Stimulated activated naive CD8-positive, alpha-beta T cell treated with anti-CD3 and anti-CD28 coated beads, Interleukin-15, amount 100 ng/mL, for 72 hours (primary cell): Measurements from ENCODE around the gene TBC1D22A.
"Not testable (repeated sequence)": the region's sequence is repeated elsewhere in the genome, so short reads cannot be mapped to it uniquely, and the experiment has no call there.

Experiments
- ATAC-seq: fragments of 150-1000 bp; cut with Tn5 transposase; 2 replicates; pipeline ENCODE4 v1.10.0; 2021; ENCODE audit warnings: mild to moderate bottlenecking, moderate library complexity
- DNase-seq, 2 donors: peaks; one replicate each; pipeline ENCODE4 v3.0.0; 2021 to 2022
- H3K27ac Mint-ChIP-seq, 2 donors: one replicate each; pipeline ENCODE4 v1.8.0; 2022; ENCODE audit warnings: mild to moderate bottlenecking in 2 of 2, mixed read lengths in 2 of 2, moderate library complexity in 2 of 2
- H3K27me3 Mint-ChIP-seq: one replicate; pipeline ENCODE4 v1.8.0; 2022; ENCODE audit warnings: mixed read lengths
- H3K4me1 Mint-ChIP-seq: one replicate; pipeline ENCODE4 v1.8.0; 2022; ENCODE audit warnings: mild to moderate bottlenecking, mixed read lengths
- H3K4me3 Mint-ChIP-seq, 2 donors: one replicate each; pipeline ENCODE4 v1.8.0; 2022; ENCODE audit warnings: mild to moderate bottlenecking in 2 of 2, mixed read lengths in 2 of 2, moderate library complexity in 1 of 2
- H3K9me3 Mint-ChIP-seq, 2 donors: one replicate each; pipeline ENCODE4 v1.8.0; 2022; ENCODE audit warnings: mixed read lengths in 2 of 2

Gene TBC1D22A

DNA sequence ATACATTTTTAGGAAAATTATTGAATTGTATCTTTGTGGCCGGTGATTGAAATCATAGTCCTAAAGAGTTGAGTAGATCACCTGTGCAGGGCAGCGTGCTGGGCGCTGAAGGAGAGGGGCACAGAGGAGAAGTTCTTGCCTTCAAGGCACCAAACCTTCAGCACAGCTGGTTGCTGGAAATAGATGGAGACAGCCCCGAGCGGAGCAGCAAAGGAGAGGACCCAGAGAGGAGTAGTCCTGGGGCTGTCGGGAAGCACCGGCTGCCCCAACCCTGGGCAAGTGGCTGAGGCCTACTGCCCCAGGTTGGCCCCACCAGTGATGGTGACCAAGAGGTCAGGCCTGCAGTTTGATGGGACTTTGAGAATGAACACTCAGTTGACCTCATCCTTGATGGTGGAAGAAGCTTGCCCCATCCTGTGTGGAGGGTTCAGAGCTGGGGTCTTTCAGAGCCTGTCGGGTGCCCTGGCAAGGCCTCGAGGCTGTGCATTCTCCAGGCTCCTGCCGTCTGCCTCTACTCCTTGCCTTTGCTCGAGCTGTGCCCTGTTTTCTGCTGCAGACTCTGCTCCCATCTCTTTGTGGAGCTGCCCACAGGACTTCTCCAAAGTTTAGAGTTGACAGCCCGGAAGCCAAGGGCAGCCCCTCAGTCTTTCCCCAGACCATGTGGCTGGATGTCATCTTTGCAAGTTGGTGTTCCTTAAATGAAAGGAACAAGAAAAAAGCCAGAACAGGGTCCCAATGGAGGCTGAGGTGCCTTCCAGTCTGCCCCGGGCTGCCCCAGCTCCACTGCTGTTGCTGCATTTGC lies 285.1 kb downstream of the TBC1D22A start:
- Mint-ChIP-seq H3K27me3 (no peaks in the 10 kb centered on the region), H3K4me3 (no peak overlapping the region), H3K4me1 (peaks cover 63% of the 10 kb centered on the region), H3K27ac (peak overlapping the region; percentile 80 to 91), H3K9me3 (no peaks in the 10 kb centered on the region)
- DNase-seq (no peak), ATAC-seq (no peak)

DNA sequence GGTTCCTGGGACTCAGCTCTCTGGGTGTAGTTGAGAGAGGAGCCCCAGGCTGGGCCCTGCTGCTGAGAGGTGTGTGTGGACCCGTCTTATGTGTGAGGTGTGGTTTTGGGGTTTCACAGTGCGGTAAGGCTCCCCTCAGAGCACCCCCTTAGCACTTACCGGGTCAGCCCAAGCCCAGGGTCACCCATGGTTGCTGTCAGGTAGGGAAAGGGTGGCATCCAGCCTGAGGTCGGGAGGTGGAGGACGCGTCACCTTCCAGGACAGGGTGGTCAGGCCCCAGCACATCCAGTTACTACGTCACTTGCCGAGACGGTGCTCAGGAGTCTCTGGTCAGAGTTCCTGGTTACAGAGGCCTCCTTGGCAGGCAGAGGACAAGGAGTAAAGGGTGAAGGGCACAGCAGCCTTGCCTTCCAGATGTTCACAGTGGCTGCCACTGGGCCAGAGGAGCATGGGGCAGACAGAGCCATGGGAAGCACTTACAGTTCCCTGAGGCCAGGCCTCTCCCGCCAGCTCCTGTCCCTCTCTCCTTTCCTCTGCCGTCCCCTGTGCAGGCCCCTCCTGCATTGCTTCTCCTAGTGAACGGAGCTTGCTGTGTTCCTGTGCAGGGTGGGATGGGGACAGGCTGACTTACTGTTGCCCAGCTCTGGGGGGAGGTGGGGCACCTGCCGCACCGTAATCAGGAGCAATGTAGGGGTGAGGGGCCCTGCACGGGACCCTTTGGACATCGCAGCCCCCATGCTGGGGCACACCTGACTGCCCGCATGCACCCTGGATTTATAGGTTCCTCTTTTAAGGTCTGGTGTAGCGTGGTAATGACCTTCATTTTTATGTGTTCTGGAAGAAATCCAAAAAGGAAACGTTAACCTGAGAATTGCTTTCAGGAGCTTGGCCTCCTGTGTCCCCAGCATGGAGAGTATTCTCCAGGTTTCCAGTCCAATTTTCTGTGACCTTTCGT lies 285.9 kb downstream of the TBC1D22A start:
- DNase-seq (no peak), ATAC-seq (peak; percentile 18)
- H3K27ac Mint-ChIP-seq = peak overlapping the region; percentile 61 to 91
- H3K4me1 Mint-ChIP-seq = peaks cover 63% of the 10 kb centered on the region
- no peaks in the 10 kb centered on the region for H3K27me3 Mint-ChIP-seq
- H3K9me3 Mint-ChIP-seq = no peaks in the 10 kb centered on the region
- no peak overlapping the region for H3K4me3 Mint-ChIP-seq

DNA sequence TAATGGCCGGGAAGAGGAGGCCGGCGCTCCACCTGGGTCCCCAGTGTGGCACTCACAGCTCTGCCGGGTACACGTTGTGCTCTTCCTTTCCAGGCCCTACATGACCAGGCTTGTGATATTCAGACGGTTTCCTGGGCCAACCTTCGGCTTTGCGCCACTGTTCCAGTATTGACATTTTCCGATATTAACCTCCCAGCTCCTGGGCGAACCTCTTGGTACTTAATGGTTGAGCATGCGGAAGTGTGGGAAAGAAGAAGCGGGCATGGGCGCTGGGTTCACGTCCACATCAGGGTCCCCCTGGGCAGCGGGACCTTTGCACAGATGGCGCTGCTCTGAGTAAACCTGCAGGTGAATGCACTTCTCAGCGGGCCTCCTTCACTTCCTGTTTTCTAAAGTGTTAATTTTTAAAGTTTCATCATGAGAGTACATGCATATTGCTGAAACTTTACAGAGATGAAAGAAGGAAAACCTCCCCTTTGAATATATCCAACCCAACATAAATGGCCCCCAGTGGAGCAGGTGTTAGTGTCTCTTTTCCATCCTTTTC lies 286.7 kb downstream of the TBC1D22A start:
- H3K9me3 Mint-ChIP-seq = no peaks in the 10 kb centered on the region
- H3K4me1 Mint-ChIP-seq = peaks cover 57% of the 10 kb centered on the region
- DNase-seq (no peak), ATAC-seq (no peak)
- peak overlapping the region in 1 of 2 donors; percentile 37 for H3K27ac Mint-ChIP-seq
- H3K27me3 Mint-ChIP-seq = no peaks in the 10 kb centered on the region
- no peak overlapping the region for H3K4me3 Mint-ChIP-seq

GRCh38 chr22:47049736-47050400 lies 287.4 kb downstream of the TBC1D22A start:
- ATAC-seq, DNase-seq, H3K27me3 Mint-ChIP-seq, H3K4me3 Mint-ChIP-seq, H3K9me3 Mint-ChIP-seq: not testable (repeated sequence)
- H3K27ac Mint-ChIP-seq = peak overlapping the region; percentile 37 to 42
- peaks cover 50% of the 10 kb centered on the region for H3K4me1 Mint-ChIP-seq

- Mint-ChIP-seq H3K4me1 (peaks cover 50% of the 10 kb centered on the region), H3K27ac (peak overlapping the region in 1 of 2 donors; percentile 50), H3K27me3 (no peaks in the 10 kb centered on the region), H3K9me3 (no peaks in the 10 kb centered on the region), H3K4me3 (no peak overlapping the region)
- DNase-seq (no peak), ATAC-seq (no peak)
These were observed 288.1 kb downstream of the TBC1D22A start for GRCh38 chr22:47050401-47051051.

DNA sequence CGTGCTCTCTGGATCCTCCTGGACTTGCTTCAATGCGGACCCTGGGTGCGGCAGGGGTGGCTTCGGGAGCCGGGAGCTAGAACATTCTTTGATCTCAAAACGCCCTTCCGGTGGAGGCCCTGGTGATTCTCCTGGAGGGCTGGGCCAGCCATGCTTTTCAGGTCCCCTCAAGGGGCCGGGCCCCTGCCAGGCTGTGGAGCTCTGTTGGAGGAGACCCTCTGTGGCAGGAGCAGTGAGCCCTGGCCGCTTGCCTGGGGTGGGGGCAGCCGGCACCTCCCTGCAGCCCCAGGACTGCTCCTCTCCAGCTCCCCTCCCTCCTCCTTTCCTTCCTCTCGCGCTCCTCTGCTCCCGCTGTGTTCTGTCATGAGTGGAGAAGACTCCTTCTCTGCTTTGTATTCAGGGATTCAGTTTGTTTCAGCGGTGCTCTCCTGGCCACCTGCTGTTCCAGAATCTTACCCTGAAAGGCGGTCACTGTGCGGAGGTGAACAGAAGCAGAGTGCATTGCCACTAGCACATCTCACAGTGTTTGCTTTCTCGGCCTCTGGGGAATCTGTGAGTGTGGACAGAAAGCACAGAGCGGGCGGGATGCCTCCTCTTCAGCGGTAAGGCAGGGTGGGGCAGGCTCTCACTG lies 289.1 kb downstream of the TBC1D22A start:
- Mint-ChIP-seq H3K27ac (peak overlapping the region; percentile 29 to 92), H3K9me3 (no peaks in the 10 kb centered on the region), H3K4me1 (peaks cover 50% of the 10 kb centered on the region), H3K27me3 (no peaks in the 10 kb centered on the region), H3K4me3 (no peak overlapping the region)
- DNase-seq (no peak), ATAC-seq (no peak)

- Mint-ChIP-seq H3K27ac (peak overlapping the region; percentile 93 to 94), H3K4me3 (peak overlapping the region; percentile 15 to 45), H3K9me3 (no peaks in the 10 kb centered on the region), H3K27me3 (no peaks in the 10 kb centered on the region), H3K4me1 (peaks cover 43% of the 10 kb centered on the region)
- ATAC-seq = no peak
- no peak for DNase-seq
These were observed 290.0 kb downstream of the TBC1D22A start for GRCh38 chr22:47052236-47053012.

- DNase-seq = peak in 1 of 2 donors; percentile 21
- peaks cover 36% of the 10 kb centered on the region for H3K4me1 Mint-ChIP-seq
These were observed 290.7 kb downstream of the TBC1D22A start for GRCh38 chr22:47053013-47053725.

GRCh38 chr22:47053726-47054141 lies 291.3 kb downstream of the TBC1D22A start:
- peak overlapping the region; percentile 93 to 94 for H3K27ac Mint-ChIP-seq
- H3K27me3 Mint-ChIP-seq = no peaks in the 10 kb centered on the region
- ATAC-seq (no peak), DNase-seq (no peak)
- H3K4me1 Mint-ChIP-seq = peaks cover 30% of the 10 kb centered on the region
- no peaks in the 10 kb centered on the region for H3K9me3 Mint-ChIP-seq
- H3K4me3 Mint-ChIP-seq = no peak overlapping the region

More at GRCh38 chr22:47053013-47053725, 290.7 kb downstream of the TBC1D22A start:
- Mint-ChIP-seq H3K4me3 (peak overlapping the region; percentile 15 to 45), H3K27ac (peak overlapping the region; percentile 93 to 94), H3K9me3 (no peaks in the 10 kb centered on the region), H3K27me3 (no peaks in the 10 kb centered on the region)
- peak; percentile 77 for ATAC-seq

GRCh38 chr22:47054231-47055072 lies 292.0 kb downstream of the TBC1D22A start:
- peaks cover 23% of the 10 kb centered on the region for H3K4me1 Mint-ChIP-seq
- no peaks in the 10 kb centered on the region for H3K9me3 Mint-ChIP-seq
- H3K27me3 Mint-ChIP-seq = no peaks in the 10 kb centered on the region
- no peak overlapping the region for H3K4me3 Mint-ChIP-seq
- peak overlapping the region in 1 of 2 donors; percentile 30 for H3K27ac Mint-ChIP-seq
- no peak for DNase-seq
- no peak for ATAC-seq

DNA sequence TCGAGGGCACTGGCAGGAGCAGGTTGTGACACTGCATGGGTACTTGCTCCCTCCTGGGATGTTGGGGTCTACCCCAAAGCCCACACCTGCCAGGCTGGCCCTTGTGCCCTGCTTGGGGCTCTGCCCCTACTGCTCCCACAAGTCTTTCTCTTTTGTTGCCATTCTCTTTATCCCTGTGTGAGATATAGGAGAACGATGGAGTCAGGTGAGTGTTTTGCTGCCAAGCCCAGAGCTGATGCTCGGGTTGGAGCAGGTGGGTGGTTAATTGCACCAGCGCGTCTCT lies 292.6 kb downstream of the TBC1D22A start:
- H3K27ac Mint-ChIP-seq = peak overlapping the region in 1 of 2 donors; percentile 22
- ATAC-seq (no peak), DNase-seq (no peak)
- no peak overlapping the region for H3K4me3 Mint-ChIP-seq
- no peaks in the 10 kb centered on the region for H3K9me3 Mint-ChIP-seq
- peaks cover 19% of the 10 kb centered on the region for H3K4me1 Mint-ChIP-seq
- no peaks in the 10 kb centered on the region for H3K27me3 Mint-ChIP-seq

DNA sequence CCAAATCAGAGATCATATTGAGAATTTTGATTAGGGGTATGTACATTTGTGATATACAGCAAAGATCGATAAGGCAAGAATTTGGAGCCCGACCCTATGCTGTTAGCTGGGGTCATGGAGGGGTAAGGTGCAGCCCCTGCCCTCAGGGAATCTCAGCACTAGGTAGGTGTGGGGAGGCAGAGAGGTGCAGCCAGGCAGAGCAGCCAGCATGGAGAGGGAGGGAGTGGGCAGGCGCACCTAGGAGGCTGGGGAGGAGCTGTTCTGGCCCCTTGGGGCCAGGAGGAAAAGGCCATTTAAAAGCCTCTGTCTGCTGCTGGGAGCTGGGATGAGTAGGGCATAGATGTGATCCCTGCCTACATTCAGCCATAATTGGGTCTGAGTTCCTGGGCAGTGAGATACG lies 293.0 kb downstream of the TBC1D22A start:
- Mint-ChIP-seq H3K27ac (peak overlapping the region in 1 of 2 donors; percentile 61), H3K9me3 (no peaks in the 10 kb centered on the region), H3K27me3 (no peaks in the 10 kb centered on the region), H3K4me3 (no peak overlapping the region), H3K4me1 (peaks cover 19% of the 10 kb centered on the region)
- ATAC-seq (no peak), DNase-seq (no peak)

GRCh38 chr22:47055921-47056320 lies 293.5 kb downstream of the TBC1D22A start:
- H3K4me1 Mint-ChIP-seq = peaks cover 19% of the 10 kb centered on the region
- H3K27ac Mint-ChIP-seq = peak overlapping the region in 1 of 2 donors; percentile 75

More at GRCh38 chr22:47055921-47056320, 293.5 kb downstream of the TBC1D22A start:
- ATAC-seq (no peak), DNase-seq (no peak)
- Mint-ChIP-seq H3K9me3 (no peaks in the 10 kb centered on the region), H3K4me3 (no peak overlapping the region), H3K27me3 (no peaks in the 10 kb centered on the region)
